Stimulated activated CD4-positive, alpha-beta T cell treated with anti-CD3 and anti-CD28 coated beads, Interleukin-12 subunit alpha, Interleukin-12 subunit beta, amount 100 ng/mL, for 4 hours (primary cell): ENCODE data around the gene GPHN.
"Not testable (repeated sequence)": the region's sequence is repeated elsewhere in the genome, so short reads cannot be mapped to it uniquely, and the experiment has no call there.

Experiments used
- DNase-seq: peaks from one replicate; pipeline ENCODE4 v3.0.0-alpha.2; 2020

The GPHN gene

DNA sequence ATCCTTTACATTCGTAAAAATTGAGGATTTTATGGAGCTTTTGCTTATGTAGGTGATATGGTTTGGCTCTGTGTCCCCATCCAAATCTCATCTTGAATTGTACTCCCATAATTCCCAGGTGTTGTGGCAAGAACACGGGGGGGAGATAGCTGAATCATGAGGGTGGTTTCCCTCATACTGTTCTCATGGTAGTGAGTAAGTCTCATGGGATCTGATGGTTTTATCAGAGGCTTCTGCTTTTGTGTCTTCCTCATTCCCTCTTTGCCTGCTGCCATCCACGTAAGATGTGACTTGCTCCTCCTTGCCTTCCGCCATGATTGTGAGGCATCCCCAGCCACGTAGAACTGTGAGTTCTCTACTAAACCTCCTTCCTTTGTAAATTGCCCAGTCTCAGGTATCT is 5.1 kb upstream of the GPHN start:
- not testable (repeated sequence) for DNase-seq

DNA sequence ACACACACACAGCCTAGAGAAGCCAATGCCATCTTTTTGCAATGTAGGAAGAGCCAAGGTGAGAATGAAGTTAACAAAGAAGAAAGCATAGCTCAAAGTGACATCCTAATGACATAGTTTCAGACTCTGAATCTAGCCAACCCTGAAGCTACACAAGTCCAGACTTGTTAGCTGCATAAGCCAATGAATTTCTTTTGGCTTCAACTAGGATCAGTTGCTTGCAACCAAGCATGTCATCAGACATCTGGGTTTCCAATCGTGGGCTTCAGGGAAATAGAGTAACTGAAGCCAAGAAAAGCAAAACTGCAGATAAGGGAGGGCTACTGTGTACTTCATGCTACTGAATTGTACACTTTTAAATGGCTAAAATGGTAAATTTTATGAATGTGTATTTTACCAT is 4.4 kb upstream of the GPHN start:
- DNase-seq, result no peak

DNA sequence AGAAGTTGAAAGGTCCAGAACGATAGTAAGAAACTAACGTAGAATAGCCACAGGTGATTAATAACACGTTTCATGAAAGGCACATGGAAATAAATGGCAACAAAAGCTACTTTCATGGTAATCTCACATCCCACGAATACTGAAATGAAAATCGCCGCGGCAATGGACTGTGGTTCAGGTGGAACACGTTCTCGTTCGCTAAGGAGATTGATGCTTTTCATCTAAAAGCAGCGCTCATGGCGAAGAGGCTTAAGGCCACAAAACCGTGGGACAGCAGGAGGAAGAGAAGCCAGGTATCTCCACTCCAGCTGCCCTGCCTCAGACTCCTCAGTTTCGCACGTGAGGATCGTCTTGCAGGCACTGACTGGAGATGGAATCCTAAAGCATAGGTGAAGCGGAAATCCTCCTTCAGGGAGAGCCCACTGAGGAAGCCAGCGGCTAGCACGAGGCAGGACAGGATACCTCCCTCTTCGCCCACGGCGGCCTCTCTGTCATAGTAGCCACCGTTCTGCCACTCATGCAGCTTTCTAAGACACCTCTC is 696 bp upstream of the GPHN start:
- DNase-seq, result no peak

- no peak for DNase-seq
These were observed 549 bp downstream of the GPHN start for GRCh38 chr14:66508547-66508845.

GRCh38 chr14:66508846-66509621 is 1.1 kb downstream of the GPHN start:
- DNase-seq, result peak; percentile 43

- DNase-seq, result no peak
These were observed 1.9 kb downstream of the GPHN start for GRCh38 chr14:66509874-66510273.

GRCh38 chr14:66511849-66512248 is 3.9 kb downstream of the GPHN start:
- no peak for DNase-seq

- DNase-seq, result no peak
These were observed 6.3 kb downstream of the GPHN start for GRCh38 chr14:66514213-66514612.

- DNase-seq, result no peak
These were observed 22.6 kb downstream of the GPHN start for GRCh38 chr14:66530526-66530925.

- DNase-seq, result no peak
These were observed 31.1 kb downstream of the GPHN start for GRCh38 chr14:66539034-66539433.

DNA sequence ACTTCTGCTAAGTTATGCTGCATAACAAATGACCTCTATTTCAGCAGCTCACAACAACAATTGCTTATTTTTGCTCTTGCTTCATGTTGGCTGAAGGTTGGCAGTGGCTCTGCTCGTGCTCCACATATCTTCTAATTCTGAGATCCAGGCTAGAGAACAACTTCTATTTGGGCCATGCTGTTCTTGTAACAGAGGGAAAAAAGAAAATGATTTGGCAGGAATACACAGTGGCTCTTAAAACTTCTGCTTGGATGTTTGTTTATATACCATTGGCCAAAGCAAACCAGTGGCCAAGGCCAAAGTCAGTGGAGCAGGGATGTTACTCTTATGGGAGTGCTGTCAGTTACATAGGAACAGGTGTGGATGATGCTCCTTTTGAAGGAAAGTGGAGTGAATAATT is 32.1 kb downstream of the GPHN start:
- no peak for DNase-seq

DNA sequence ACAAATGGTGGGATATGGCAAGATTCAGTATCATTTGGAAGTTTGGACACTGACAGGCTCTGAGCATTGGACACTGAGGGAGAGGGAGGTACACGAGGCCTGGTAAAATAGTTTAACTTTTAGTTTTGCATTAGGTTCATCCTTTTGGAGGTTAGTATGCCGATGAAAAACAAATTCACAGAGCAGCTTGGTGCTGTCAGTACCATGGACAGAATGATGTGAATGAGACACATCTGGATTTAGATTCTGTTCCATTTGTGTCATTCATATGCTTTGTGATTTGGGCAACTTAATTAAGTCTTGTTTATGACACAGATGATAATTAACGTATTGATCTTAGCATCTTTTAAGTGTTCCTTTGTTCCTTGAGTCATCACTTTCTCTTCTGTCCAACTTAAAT is 33.7 kb downstream of the GPHN start:
- no peak for DNase-seq

GRCh38 chr14:66543996-66544395 is 36.0 kb downstream of the GPHN start:
- no peak for DNase-seq

DNA sequence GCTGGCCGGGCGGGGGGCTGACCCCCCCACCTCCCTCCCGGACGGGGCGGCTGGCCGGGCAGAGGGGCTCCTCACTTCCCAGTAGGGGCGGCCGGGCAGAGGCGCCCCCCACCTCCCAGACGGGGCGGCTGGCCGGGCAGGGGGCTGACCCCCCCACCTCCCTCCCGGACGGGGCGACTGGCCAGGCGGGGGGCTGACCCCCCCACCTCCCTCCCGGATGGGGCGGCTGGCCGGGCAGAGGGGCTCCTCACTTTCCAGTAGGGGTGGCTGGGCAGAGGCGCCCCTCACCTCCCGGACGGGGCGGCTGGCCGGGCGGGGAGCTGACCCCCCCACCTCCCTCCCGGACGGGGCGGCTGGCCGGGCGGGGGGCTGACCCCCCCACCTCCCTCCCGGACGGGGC is 37.2 kb downstream of the GPHN start:
- DNase-seq, result not testable (repeated sequence)

GRCh38 chr14:66545751-66546150 is 37.8 kb downstream of the GPHN start:
- DNase-seq, result not testable (repeated sequence)

- no peak for DNase-seq
These were observed 55.8 kb downstream of the GPHN start for GRCh38 chr14:66563731-66564130.

GRCh38 chr14:66568220-66568619 is 60.3 kb downstream of the GPHN start:
- DNase-seq, result no peak

GRCh38 chr14:66572826-66573225 is 64.9 kb downstream of the GPHN start:
- DNase-seq, result no peak

- DNase-seq, result no peak
These were observed 67.1 kb downstream of the GPHN start for GRCh38 chr14:66575014-66575413.

- no peak for DNase-seq
These were observed 68.0 kb downstream of the GPHN start for GRCh38 chr14:66575939-66576338.

DNA sequence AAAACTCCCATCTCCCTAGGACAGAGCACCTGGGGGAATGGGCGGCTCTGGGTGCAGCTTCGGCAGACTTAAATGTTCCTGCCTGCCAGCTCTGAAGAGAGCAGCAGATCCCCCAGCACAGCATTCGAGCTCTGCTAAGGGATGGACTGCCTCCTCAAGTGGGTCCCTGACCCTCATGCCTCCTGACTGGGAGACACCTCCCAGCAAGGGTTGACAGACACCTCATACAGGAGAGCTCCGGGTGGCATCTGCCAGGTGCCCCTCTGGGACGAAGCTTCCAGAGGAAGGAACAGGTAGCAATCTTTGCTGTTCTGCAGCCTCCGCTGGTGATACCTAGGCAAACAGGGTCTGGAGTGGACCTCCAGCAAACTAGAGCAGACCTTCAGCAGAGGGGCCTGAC is 79.8 kb downstream of the GPHN start:
- DNase-seq, result not testable (repeated sequence)

- no peak for DNase-seq
These were observed 87.4 kb downstream of the GPHN start for GRCh38 chr14:66595394-66595793.

- no peak for DNase-seq
These were observed 88.5 kb downstream of the GPHN start for GRCh38 chr14:66596241-66596985.

DNA sequence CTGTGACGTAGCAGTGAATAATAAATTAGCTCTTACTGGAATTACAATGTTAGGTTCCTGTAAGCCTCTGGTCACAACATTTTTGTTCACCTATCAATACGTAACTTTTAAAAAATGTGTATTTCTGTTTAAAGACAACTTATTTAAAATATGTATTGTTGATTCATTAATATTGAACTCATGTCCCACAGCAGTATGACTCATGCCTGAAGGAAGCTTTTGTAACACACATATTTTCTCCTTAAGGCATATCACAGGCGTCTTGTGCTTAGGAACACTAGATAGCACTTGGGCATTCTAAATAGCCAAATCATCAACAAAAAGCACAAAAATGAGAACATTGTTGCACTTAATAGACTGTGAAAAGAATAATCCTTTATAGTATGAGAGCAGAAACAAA is 92.5 kb downstream of the GPHN start:
- no peak for DNase-seq
